HL-60/S4 (cell line): Measurements from ENCODE around the gene NCAM2.
"Not testable (repeated sequence)": the region's sequence is repeated elsewhere in the genome, so short reads cannot be mapped to it uniquely, and the experiment has no call there.

ENCODE experiments used
- in situ Hi-C: fragments of 300-500 bp; cut with MboI; formaldehyde crosslinking; loops from 2 replicates; pipeline ENCODE4 v1.14.3; 2022; ENCODE audit warnings: low sequenced_read_pairs

NCAM2 gene

DNA sequence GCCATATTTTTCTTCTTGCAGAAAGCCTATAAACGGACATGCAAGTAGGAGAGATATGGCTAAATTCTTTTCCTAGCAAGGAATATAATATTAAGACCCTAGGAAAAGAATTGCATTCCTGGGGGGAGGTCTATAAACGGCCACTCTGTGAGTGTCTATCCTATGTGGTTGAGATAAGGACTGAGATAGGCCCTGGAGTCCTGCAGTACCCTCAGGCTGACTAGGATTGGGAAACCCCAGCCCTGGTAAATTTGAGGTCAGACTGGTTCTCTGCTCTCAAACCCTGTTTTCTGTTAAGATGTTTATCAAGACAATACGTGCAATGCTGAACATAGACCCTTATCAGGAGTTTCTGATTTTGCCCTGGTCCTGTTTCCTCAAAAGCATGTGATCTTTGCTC lies 404.0 kb downstream of the NCAM2 start:
- in situ Hi-C loops: not testable (repeated sequence)

DNA sequence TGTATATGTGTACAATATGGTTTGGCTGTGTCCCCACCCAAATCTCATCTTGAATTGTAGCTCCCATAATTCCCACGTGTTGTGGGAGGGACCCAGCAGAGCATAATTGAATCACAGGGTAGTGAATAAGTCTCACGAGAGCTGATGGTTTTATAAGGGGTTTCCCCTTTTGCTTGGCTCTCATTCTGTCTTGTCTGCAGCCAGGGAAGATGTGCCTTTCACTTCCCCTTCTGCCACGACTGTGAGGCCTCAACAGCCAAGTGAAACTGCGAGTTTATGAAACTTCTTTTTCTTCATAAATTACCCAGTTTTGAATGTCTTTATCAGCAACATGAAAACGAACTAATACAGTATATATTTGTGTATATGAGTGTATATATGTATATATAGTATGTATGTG lies 406.1 kb downstream of the NCAM2 start:
- in situ Hi-C loops: not testable (repeated sequence)

DNA sequence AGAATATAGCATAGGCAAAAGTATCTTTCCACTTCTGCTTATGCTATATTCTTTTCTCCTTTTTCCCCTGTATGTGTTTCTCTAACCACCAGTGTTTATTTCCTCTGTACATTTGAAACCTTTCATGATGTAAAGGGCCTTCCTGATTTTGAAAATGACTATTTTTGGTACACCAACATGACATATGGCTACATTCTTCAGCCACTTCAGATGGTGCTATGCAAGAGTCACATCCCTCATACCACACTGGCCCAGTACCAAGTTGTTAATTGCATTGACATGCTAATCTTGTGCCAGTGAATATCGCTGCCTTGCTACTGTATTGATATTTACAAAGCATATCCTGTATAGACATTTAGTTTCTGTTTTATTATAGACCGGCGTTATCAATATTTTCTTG lies 408.7 kb downstream of the NCAM2 start:
- in situ Hi-C loops: no loop called here

DNA sequence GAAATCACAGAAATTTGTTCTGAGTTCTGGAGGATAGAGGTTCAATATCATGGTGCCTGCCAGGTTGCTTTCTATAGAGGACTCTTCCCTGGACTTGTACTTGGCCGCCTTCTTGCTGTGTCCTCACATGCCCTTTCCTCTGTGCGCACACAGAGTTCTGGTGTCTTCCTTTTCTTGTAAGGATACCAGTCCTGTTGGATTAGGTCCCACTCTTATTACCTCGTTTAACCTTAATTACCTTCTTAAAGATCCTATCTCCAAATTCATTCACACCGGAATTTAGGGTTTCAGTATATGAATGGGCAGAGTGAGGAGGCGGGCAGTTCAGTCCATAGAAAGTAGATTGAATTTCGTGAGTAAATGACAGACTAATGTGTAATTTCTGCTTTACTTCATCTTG lies 413.9 kb downstream of the NCAM2 start:
- in situ Hi-C loops: no loop called here

DNA sequence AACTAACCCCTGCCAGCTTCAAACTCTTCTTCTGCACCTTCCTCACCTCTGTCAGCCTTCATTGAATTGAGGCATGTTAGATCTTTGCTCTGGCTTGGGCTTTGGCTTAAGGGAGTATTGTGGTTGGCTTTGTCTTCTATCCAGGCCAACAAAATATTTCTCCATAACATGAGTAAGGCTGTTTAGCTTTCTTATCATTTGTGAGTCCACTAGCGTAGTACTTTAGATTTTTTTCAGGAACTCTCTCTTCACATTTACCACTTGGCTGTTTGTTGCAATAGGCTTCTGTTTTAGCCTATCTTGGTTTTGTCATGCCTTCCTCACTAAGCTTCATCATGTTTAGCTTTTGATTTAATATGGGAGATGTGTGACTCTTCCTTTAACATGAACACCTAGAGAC lies 417.5 kb downstream of the NCAM2 start:
- in situ Hi-C loops: no loop called here

DNA sequence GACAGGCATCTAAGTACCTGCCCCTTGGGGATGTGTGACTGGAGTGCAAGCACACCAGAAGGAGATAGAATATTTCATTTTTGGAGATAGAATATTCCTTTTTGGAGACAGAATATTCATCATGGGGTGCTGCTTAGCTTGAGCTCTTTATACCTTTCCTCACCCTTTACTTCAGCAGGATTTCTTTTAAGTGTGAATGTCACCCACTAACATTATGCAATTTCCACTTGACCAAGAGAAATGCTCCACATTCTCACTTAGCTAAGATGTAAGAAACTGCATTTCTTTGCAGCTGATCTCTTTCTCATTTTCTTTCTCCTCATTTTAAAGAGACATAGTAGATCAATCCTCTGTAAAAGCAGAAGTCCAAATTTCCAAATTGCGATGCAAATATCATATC lies 436.7 kb downstream of the NCAM2 start:
- in situ Hi-C loops: no loop called here

DNA sequence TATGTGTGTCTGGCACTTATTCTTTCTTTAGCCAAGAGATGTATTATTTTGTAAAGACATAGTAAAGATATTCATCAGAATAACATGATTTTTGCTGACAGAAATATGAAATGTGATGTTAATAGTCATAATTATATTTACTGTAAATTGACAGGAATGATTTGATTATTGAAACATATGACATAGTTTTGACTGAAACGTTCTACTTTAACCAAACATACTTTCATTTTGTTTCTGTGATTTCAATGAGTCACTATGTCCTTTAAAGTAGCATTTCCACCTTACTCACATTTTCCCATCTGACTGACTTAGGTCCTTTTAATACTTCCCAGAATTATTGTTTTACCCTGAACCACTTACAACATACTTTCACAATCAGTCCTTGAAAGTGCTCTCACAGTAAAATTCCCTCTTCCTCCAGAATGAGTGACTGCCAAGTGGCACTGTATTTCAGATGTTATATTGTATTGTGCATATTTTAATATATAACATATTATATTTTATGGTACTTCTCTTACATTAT lies 437.9 kb downstream of the NCAM2 start:
- in situ Hi-C loops: no loop called here

DNA sequence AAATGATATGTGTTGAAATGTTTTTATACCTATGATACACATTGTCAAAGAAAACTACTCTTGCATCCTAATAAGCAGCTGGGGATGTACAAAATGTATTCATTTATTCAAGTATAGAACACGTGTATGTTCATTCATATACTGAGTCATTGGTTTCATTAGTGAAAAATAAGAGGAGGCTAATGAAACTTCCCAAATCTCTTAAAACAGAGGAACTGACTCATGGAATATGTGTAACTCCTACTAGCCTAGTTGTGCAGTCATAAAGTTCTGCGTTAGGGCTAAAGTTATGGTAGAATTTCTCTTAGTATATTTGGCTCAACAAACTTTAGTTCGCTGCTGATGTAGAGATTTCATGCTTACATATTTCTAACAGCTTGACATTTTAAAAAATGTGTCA lies 441.6 kb downstream of the NCAM2 start:
- in situ Hi-C loops: no loop called here

DNA sequence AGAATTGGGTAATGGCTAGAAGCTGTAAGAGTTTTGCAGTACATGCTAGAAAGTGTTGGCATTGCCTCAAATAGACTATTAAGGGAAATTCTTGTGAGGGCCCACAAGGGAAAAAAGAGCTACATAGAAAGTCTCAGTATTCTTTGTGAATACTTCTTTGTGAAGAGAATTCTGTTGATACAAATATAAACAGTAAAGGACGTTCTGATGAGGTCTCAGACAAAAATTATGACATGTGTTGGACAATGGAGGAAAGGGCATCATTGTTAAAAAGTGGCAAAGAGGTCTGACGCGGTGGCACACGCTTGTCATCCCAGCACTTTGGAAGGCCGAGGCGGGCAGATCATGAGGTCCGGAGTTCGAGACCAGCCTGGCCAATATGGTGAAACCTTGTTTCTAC lies 458.9 kb downstream of the NCAM2 start:
- in situ Hi-C loops: no loop called here

DNA sequence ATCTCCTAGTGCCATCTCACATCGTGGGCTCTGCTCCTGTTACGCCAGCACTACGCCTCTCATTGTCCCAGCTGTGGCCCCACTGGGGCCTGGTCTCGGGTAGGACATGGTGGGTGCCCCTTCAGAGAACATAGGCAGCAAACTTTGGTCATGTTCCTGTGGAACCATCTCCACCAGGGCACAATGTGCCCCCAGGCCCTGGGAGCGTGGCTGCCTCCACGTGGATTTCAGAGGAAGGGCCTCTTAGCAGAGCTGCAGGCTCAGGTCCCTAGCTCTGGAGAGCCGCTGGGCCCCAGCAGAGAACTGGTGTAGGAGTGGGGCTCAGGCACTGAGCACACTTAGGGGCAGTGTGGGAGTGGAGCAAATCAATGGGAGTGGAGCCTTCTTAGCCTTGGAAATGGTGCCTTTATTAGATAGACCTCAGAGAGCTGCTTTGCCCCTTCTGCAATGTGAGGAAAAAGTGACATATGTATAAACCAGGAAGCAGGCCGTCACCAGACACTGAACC lies 460.0 kb downstream of the NCAM2 start:
- in situ Hi-C loops: no loop called here

DNA sequence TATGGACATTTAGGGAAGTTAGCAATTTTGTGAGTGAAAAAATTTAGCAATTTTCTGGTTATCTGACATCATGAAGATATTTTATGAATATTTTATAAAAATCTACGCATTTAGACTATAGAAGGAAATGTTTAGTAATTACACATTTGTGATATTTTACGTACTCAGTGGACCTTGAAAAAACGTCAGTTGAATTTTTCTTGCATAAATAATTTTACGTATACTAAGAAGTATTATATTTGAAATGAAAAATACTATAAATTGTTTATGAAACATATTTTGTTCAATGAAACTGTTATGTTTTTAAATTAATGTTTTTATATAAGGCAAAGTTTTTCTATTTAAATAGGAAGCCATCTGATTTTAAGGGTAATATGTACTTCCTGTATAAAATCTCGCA lies 462.8 kb downstream of the NCAM2 start:
- in situ Hi-C loops: no loop called here

DNA sequence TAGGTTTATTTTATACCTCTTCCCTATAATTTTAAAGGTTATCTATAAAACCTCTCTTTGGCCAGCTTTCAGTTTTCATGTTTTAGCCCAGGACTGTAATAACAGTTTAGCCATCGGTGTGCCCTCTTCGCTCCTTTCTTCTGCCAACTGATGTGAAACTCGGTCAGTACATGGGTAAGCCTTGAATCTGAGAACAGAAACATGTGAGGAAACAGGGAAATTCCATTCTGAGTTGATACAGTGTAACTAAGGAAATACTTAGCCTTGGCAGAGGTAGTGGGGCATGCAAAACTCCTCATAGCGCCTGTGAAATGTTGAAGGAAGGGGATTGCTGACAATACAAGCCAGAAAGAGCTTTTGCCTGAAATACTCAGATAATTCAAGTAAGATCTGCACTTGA lies 465.2 kb downstream of the NCAM2 start:
- in situ Hi-C loops: no loop called here

DNA sequence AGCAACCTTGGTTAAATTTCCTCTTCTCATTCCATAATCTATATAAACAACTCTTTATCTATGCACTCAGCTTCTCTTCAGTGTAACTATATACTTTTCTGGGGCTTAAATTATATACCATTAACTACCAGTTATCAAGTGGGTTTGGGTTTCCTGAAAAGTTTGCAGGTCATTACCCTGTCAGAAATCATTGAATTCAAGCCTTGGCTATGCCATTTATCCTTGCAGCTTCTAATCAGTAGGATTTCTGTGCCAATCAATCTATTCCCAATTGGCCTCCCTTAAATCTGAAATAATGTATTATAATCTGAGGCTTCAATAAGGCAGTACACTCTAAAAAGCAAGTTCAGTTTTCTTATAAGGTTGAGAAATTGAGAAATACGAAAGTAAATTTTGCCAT lies 466.5 kb downstream of the NCAM2 start:
- in situ Hi-C loops: no loop called here

DNA sequence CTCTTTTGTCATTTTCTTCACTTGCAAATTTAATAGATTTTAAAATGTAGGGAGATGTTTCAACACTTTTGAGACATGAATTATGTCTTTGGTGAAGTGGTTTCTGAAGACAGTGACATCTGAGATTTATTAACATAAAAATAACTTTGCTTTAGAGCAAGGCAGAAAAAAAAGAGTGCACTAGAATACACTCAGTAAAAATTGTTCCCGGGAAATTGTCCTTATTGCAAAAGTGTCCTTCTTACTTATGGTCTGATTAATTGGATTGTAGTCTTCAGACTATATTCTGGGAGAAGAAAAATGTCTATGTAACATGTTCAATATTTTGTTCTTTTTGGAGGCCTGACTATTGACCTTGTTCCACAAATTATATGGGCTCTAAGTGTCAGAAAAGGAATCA lies 468.5 kb downstream of the NCAM2 start:
- in situ Hi-C loops: no loop called here

DNA sequence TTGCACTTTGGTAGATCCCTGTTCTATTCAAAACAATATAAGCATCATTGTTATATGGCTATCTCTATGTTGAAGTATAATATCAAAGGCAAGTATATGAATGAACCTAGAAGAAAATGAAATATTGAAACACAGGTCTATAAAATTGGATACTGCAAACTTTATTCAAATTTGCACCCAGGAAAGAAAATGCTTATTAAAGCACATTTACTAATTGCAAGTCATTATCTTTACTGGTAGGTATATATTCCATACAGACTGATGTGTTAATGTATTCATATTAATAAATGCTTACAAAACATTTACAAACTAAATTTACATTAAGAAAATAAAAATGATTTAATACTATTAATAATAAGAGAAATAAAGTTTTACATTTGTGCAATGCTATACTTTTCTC lies 469.8 kb downstream of the NCAM2 start:
- in situ Hi-C loops: no loop called here

DNA sequence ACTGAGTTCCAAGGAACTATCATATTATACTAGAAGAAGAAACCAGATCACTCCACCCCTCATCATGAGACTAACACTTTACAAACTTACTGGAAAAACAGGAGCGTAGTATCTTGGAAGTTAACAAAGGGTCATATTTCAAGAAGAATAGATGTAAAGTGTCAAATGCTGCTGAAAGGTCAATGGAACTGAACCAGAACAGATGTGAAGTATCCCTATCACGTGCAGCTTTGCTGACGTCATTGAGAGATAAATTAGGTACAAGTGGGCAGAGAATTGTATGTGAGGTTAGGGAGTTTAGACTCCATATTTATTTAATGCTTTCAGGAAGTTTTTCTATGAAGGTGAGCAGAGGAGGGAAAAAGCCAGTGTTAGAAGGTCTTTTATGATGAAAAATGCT lies 483.0 kb downstream of the NCAM2 start:
- in situ Hi-C loops: no loop called here

DNA sequence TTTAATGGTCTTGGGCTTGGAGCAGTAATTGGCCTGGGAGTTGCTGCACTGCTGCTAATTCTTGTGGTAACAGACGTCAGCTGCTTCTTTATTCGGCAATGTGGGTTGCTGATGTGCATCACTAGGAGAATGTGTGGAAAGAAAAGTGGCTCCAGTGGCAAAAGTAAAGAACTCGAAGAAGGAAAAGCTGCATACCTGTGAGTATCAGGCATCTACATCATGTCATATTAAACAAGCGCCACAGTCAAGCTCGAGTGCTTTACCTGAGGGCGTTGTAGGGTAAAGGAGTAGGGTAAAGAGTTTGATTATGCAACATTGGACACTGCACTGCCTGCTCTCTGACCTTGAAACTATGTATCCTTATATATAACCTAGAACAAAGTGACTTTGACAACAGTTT lies 510.6 kb downstream of the NCAM2 start:
- in situ Hi-C loops: no loop called here

DNA sequence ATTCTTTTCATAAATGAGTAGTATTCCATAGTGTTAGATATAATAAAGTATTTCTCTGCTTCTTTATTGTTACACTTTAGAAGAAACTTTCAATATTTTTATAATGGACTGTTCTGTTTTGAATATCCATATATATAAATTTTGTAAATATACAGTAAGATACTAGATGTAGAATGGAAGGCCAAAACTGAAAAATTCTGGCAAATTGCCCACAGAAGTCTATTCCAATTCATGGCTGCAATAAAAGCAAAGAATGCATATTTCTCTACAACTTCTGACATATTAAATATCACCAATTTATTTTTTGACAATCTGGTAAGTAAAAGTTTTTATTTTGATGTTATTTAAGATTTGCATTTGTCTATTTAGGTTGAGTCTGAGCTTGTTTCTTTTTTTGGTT lies 532.5 kb downstream of the NCAM2 start:
- in situ Hi-C loops: no loop called here

DNA sequence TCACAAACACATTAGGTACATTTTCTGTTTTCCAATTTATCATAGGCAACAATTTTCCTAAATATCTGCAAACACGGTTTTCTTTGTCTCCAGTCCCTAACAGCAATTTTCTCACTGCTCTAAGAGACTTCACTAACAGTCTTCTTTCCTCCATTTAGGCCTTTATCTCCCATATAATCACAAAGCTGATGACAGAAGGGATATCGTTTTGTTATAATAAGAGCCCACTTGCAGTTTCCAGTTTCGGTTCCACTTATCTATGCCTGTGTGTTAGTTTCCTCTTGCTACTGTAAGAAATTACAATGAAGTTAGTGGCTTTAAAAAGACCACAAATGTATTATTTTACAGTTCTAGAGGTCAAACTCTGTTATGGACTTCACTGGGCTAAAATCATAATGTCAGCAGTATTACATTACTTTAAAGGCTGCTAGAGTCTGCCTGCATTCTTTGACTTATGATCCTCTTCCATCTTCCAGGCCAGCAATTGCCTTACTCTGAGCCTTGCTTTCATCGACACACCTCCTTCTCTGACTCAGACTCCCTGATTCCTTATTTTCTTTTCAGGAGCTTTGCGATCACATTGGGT lies 549.3 kb downstream of the NCAM2 start:
- in situ Hi-C loops: no loop called here

DNA sequence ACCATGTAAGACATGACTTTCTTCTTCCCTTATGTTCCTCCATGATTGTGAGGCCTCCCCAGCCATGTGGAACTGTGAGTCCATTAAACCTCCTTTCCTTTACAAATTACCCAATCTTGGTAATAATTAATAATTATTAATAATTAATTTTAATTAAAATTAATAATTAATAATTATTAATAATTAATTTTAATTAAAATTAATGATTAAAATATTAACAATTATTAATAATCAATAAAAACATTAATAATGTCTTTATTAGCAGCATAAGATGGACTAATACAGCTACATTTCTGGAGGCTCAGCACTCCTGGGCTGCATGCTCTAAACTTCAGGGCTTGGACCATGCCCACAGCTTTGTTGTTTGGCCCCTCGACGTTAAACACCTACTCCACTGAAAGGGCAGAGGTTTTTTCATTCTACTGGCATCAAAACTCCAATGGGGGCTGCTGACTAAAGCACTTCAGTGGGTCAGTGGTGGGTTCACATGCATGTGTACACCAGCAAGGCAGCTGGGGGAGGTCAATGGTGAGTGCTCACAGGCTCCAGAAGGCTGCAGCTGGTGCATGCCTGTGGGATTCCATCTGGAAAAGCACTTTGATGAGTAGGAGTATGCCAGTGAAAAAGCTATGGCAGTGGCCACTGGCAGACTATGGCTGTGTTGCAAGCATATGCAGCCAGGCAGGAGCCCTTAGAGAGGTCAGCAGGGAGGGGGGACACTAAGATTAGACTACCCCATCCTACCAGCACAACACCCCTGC lies 561.3 kb downstream of the NCAM2 start:
- in situ Hi-C loops: no loop called here
